ENCODE measurements around the gene C4orf36.

Gene C4orf36

GRCh38 chr4:86910369-86910768 lies 18.1 kb upstream of the C4orf36 start:
- DNase-seq (ENCODE audit: extremely low read depth, low read depth), result no peak
- TF ChIP-seq CTCF (IDR thresholded peaks at IDR 0.05; ENCODE audit: low read depth, low read length), result no peak

- no peak for DNase-seq (ENCODE audit: extremely low read depth, low read depth)
- TF ChIP-seq CTCF (IDR thresholded peaks at IDR 0.05; ENCODE audit: low read depth, low read length), result no peak
Observed at GRCh38 chr4:86909546-86910295, 17.5 kb upstream of the C4orf36 start.

GRCh38 chr4:86908251-86908657 lies 16.0 kb upstream of the C4orf36 start:
- TF ChIP-seq CTCF (IDR thresholded peaks at IDR 0.05; ENCODE audit: low read depth, low read length), result no peak
- DNase-seq (ENCODE audit: extremely low read depth, low read depth), result no peak

- no peak for DNase-seq (ENCODE audit: extremely low read depth, low read depth)
- no peak for TF ChIP-seq CTCF (IDR thresholded peaks at IDR 0.05; ENCODE audit: low read depth, low read length)
Observed at GRCh38 chr4:86901864-86902263, 9.6 kb upstream of the C4orf36 start.

GRCh38 chr4:86898562-86898961 lies 6.3 kb upstream of the C4orf36 start:
- no peak; the same call in 1 of the 2 replicates for TF ChIP-seq CTCF (IDR thresholded peaks at IDR 0.05; ENCODE audit: low read depth, low read length)
- no peak for DNase-seq (ENCODE audit: extremely low read depth, low read depth)

GRCh38 chr4:86896596-86896995 lies 4.4 kb upstream of the C4orf36 start:
- no peak for TF ChIP-seq CTCF (IDR thresholded peaks at IDR 0.05; ENCODE audit: low read depth, low read length)
- DNase-seq (ENCODE audit: extremely low read depth, low read depth), result no peak

GRCh38 chr4:86895692-86896488 lies 3.7 kb upstream of the C4orf36 start:
- TF ChIP-seq CTCF (IDR thresholded peaks at IDR 0.05; ENCODE audit: low read depth, low read length), result peak; percentile 65

More at GRCh38 chr4:86895692-86896488, 3.7 kb upstream of the C4orf36 start:
- no peak for DNase-seq (ENCODE audit: extremely low read depth, low read depth)
